Right lobe of liver (tissue), 6 donors: ENCODE results near the gene MREG. TPM values are rescaled to one million over a fixed set of nuclear protein-coding genes. Genes with fewer than 3 reads are reported as not detected.

Experiments used
- ATAC-seq, 4 donors: fragments of 200-7000 bp; cut with Tn5 transposase; one replicate each; pipeline ENCODE4 v1.9.1; 2020; ENCODE audit warnings: mild to moderate bottlenecking in 4 of 4, moderate library complexity in 4 of 4
- DNase-seq, 3 donors: peaks; one replicate each; pipeline ENCODE4 v3.0.0-alpha.2; 2020
- H3K27ac ChIP-seq, 3 donors: fragments of 200-600 bp; one replicate each; pipeline ENCODE4 v1.8.0; 2022
- H3K27me3 ChIP-seq, 2 donors: fragments of 200-600 bp; one replicate each; pipeline ENCODE4 v1.8.0; 2022
- H3K36me3 ChIP-seq, 4 donors: fragments of 200-600 bp; sonication (generic) in 1 of 4; one replicate each; pipeline versions ENCODE4 v1.5.1 to v1.8.0; 2017 to 2022; ENCODE audit warnings: control low read depth in 1 of 4
- H3K4me1 ChIP-seq, 4 donors: fragments of 200-600 bp; sonication (generic) in 1 of 4; one replicate each; pipeline versions ENCODE4 v1.5.1 to v1.8.0; 2017 to 2022; ENCODE audit warnings: control low read depth in 1 of 4
- H3K4me3 ChIP-seq, 3 donors: fragments of 200-600 bp; one replicate each; pipeline ENCODE4 v1.8.0; 2022
- H3K9me3 ChIP-seq, 4 donors: fragments of 200-600 bp; sonication (generic) in 1 of 4; one replicate each; pipeline versions ENCODE4 v1.5.1 to v1.8.0; 2017 to 2022; ENCODE audit warnings: control low read depth in 1 of 4
- POLR2A ChIP-seq: fragments of 450-650 bp; IDR thresholded peaks from one replicate; pipeline ENCODE4 v1.6.1; 2017; ENCODE audit warnings: antibody characterized with exemption, mild to moderate bottlenecking
- WGBS: methylation state at CpG from one replicate; pipeline ENCODE4 v1.1.6; 2018; ENCODE audit warnings: low coverage, low lambda C conversion rate; ENCODE audit not compliant: insufficient coverage; ENCODE audit errors: missing lambda C conversion rate; 5-methylcytosine and 5-hydroxymethylcytosine counted together
- intact Hi-C, 2 donors: fragments of 100-400 bp; cut with DNase I; formaldehyde crosslinking; loops; one replicate each; pipeline versions ENCODE4 v1.11.2 to v1.14.1; 2022
- long read RNA-seq: library from polyadenylated mRNA; unstranded; transcript quantifications from one replicate; pipeline ENCODE4 v2.0.0, GENCODE V29; 2019
- total RNA-seq, 6 experiments: library from RNA; depleted of rRNA in 2 of 6; stranded (reverse); fragments of >200 nt in 2 of 6; fragmentation: NEBNext Ultra II Directional in 3 of 6; extraction: Animal tissue kit (Norgen Biotek cat#: 25700) in 3 of 6; gene quantifications; one replicate each; pipeline versions ENCODE4 v1.1.0 to v1.2.4, GENCODE V29; 2016 to 2023
- TF ChIP-seq, protein P1 (sequence below), 4 donors: fragments of 200-600 bp in 3 of 4; fragments of 450-650 bp in 1 of 4; IDR thresholded peaks; one replicate each; pipeline versions ENCODE4 v1.5.1 to v1.8.0; 2016 to 2022; ENCODE audit warnings: antibody characterized with exemption in 4 of 4, mild to moderate bottlenecking in 2 of 4
- donor health status: DM: no; HTN: yes; CAD: no.
- donor health status: DM: no; HTN: no; CAD: no.
- donor health status: DM: no; HTN: no; CAD: no.
- donor health status: DM: no; HTN: yes; CAD: no.
- donor health status: DM: no; HTN: yes; CAD: no.

The MREG gene, protein sequence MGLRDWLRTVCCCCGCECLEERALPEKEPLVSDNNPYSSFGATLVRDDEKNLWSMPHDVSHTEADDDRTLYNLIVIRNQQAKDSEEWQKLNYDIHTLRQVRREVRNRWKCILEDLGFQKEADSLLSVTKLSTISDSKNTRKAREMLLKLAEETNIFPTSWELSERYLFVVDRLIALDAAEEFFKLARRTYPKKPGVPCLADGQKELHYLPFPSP
- total RNA-seq: 1 to 10 TPM; 2.0 to 9.6 (median 5.0) TPM
- long read RNA-seq: 0 reads

DNA sequence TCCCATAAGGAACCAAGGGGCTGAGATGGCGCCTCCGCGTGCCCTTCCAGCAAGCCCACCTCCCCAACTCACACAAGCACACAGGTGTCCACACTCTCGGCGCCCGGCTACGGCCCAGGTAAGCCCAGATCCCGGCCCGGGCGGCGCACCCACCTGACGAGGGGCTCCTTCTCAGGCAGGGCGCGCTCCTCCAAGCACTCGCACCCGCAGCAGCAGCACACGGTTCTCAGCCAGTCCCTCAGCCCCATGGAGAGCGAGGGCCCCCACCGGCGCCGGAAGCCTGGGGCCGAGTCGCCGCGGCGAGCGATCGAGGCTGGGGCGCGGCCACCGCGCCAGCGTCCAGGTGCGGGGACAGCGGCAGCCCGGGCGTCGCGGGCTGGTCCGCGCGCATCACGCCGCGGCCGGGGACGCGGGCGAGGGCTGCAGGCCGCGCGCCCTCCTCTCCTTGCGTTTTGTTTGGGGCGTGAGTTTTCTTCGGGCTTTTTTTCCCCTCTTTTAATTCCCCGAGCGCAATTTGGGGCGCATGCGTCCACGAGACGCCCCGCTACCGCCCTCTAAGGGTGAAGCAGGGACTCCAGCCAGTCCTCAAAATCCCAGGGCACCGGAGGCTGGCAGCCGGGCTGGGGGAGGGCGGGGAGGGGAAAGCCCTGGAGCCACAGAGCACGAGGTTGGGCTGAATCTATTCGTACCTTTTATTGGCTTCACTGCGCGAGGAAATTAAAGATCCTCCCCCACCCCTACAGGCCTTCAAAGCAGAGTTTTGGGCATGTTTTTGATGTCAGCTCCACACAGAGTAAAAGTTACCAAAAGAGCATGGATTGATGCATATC lies at the start of gene MREG:
TSS of gene MREG (minus strand) at position 472 of the 830 bp plus-strand sequence. CDS start at position 248, 224 bp downstream.
- Histone ChIP-seq H3K27me3 (no peaks in the 10 kb centered on the region), H3K9me3 (no peaks in the 10 kb centered on the region), H3K36me3 (no peaks in the 10 kb centered on the region), H3K27ac (peak within 1 kb of the TSS; percentile 26 to 46 (median 30)), H3K4me1 (peaks cover 0 to 21% (median 5%) of the 10 kb centered on the region in 4 donors), H3K4me3 (peak within 1 kb of the TSS; percentile 34 to 61 (median 36))
- WGBS: 24% methylated on average over 14 of the region's 70 CpGs
- peak; percentile 71 to 78 (median 73) for DNase-seq
- no peak for TF ChIP-seq POLR2A
- TF ChIP-seq, protein P1, sequence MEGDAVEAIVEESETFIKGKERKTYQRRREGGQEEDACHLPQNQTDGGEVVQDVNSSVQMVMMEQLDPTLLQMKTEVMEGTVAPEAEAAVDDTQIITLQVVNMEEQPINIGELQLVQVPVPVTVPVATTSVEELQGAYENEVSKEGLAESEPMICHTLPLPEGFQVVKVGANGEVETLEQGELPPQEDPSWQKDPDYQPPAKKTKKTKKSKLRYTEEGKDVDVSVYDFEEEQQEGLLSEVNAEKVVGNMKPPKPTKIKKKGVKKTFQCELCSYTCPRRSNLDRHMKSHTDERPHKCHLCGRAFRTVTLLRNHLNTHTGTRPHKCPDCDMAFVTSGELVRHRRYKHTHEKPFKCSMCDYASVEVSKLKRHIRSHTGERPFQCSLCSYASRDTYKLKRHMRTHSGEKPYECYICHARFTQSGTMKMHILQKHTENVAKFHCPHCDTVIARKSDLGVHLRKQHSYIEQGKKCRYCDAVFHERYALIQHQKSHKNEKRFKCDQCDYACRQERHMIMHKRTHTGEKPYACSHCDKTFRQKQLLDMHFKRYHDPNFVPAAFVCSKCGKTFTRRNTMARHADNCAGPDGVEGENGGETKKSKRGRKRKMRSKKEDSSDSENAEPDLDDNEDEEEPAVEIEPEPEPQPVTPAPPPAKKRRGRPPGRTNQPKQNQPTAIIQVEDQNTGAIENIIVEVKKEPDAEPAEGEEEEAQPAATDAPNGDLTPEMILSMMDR (IDR thresholded peaks at IDR 0.05): peak; percentile 29 to 67 (median 50)
- peak; percentile 65 to 88 (median 78) for ATAC-seq
- intact Hi-C loops: loop anchor here in 1 of 2 donors (10.0 kb wide), 1 partner anchor 58 kb away; no protein-coding TSS in a partner anchor

DNA sequence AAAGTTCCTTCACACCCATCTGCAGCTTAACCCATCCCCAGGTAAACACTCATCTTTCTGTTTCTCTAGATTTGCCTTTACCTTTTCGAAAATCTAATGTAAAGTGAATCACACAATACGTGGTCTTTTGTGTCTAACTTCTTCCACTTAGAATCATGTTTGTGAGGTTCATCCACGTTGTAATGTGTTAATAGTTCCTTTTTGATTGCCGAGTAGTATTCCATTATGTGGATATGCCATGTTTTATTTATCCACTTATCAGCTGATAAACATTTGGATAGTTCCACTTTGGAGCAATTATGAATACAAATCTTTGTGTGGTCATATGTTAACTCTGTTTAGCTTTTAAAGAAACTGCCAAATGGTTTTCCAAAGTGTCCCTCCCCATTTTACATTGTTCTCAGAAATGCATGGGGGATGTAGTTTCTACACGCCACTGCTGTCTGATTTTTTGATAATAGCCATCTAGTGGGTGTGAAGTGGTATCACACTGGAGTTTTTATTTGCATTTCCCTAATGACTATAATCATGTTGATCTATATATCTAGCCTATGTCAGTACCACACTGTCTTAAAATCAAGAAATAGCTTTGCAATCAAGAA lies 46.0 kb upstream of the MREG start:
- intact Hi-C loops: no loop called here
- 86% methylated on average over 5 of the region's 5 CpGs for WGBS
- TF ChIP-seq POLR2A: no peak
- TF ChIP-seq, protein P1 (IDR thresholded peaks at IDR 0.05): peak; percentile 5 to 19 (median 16)
- Histone ChIP-seq H3K4me3 (no peak overlapping the region), H3K36me3 (peaks cover 0 to 50% (median 9%) of the 10 kb centered on the region in 4 donors), H3K4me1 (peaks cover 0 to 32% (median 13%) of the 10 kb centered on the region in 4 donors), H3K27ac (no peak overlapping the region), H3K27me3 (no peaks in the 10 kb centered on the region), H3K9me3 (no peaks in the 10 kb centered on the region)
- no peak for DNase-seq
- no peak for ATAC-seq

DNA sequence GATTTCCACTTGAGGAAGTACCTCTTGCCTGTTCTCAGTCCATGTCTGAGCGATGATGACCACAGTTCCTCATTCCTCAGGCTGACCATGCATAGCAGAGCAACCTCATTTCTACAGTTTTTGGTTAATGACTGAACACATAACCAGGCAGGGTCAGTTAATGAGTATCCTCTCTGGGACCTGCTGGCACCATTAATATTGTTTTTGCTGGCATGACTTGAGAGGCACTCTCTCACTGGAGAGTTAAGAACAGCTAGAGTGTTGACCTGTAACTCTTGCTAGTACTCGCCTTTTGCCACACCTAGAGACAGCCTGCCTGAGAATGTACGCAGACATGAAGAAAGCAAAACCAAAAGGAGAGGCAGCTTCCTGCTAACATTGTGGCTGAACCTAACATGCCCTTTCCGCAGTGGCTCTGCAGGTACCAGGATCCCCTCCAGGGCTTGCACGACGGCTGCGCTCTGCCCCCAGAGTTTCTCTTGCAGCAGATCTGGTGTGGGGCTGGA lies 44.4 kb upstream of the MREG start:
- Histone ChIP-seq H3K36me3 (peaks cover 0 to 34% (median 4%) of the 10 kb centered on the region in 4 donors), H3K27ac (peak overlapping the region; percentile 12 to 58 (median 34)), H3K4me3 (peak overlapping the region in 1 of 3 donors; percentile 14), H3K9me3 (no peaks in the 10 kb centered on the region), H3K27me3 (no peaks in the 10 kb centered on the region), H3K4me1 (peaks cover 0 to 36% (median 16%) of the 10 kb centered on the region in 4 donors)
- TF ChIP-seq, protein P1 (IDR thresholded peaks at IDR 0.05): no peak
- TF ChIP-seq POLR2A: peak; percentile 42
- DNase-seq (peak in 2 of 3 donors; percentile 31 to 74), ATAC-seq (peak; percentile 89 to 96 (median 92))
- WGBS: 16% methylated on average over 7 of the region's 7 CpGs
- intact Hi-C loops: no loop called here

DNA sequence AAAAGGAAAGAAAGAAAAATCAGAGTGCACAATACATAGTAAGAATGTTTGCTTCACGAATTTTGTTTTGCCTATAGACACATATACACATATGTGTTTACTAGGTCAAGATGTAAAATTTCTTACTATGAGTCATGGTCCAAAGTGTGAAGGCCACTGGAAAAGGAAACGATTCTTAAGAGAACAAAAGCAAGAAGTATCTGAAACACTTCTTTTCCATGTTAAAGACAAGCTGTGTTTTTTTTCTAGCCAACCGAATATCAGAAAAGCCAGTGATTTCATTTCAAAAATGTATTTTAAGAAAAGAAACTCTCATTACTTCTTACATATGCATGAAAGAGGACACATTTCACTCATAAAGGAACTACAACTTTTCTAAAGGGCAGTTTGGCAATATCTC lies 43.4 kb upstream of the MREG start:
- no peak for ATAC-seq
- no peaks in the 10 kb centered on the region for H3K27me3 ChIP-seq
- H3K9me3 ChIP-seq: no peaks in the 10 kb centered on the region
- WGBS: 30% methylated on average over 3 of the region's 3 CpGs
- H3K4me1 ChIP-seq: peaks cover 0 to 36% (median 16%) of the 10 kb centered on the region in 4 donors
- no peak for DNase-seq
- no peak for TF ChIP-seq POLR2A
- TF ChIP-seq, protein P1 (IDR thresholded peaks at IDR 0.05): no peak
- H3K36me3 ChIP-seq: peaks cover 0 to 29% (median 4%) of the 10 kb centered on the region in 4 donors
- intact Hi-C loops: no loop called here
- peak overlapping the region; percentile 6 to 58 (median 34) for H3K27ac ChIP-seq
- no peak overlapping the region for H3K4me3 ChIP-seq
